IMR-90 (cell line): ENCODE data around the gene C17orf67.

Source experiments
- RFX5 ChIP-seq: IDR thresholded peaks from 2 replicates; pipeline ENCODE4 v1.8.0; 2012; ENCODE audit warnings: low read depth, mild to moderate bottlenecking, low read length, moderate library complexity
- TF ChIP-seq, protein P1 (sequence below): conservative IDR thresholded peaks from 2 replicates; pipeline ENCODE4 v1.5.1; 2012; ENCODE audit warnings: mild to moderate bottlenecking, low read depth, low read length, improper control_type of control experiment

GRCh38 chr17:56771975-56772374 is 61.7 kb downstream of the C17orf67 start:
- no peak for TF ChIP-seq RFX5
- TF ChIP-seq, protein P1, sequence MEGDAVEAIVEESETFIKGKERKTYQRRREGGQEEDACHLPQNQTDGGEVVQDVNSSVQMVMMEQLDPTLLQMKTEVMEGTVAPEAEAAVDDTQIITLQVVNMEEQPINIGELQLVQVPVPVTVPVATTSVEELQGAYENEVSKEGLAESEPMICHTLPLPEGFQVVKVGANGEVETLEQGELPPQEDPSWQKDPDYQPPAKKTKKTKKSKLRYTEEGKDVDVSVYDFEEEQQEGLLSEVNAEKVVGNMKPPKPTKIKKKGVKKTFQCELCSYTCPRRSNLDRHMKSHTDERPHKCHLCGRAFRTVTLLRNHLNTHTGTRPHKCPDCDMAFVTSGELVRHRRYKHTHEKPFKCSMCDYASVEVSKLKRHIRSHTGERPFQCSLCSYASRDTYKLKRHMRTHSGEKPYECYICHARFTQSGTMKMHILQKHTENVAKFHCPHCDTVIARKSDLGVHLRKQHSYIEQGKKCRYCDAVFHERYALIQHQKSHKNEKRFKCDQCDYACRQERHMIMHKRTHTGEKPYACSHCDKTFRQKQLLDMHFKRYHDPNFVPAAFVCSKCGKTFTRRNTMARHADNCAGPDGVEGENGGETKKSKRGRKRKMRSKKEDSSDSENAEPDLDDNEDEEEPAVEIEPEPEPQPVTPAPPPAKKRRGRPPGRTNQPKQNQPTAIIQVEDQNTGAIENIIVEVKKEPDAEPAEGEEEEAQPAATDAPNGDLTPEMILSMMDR: no peak
